KMS-11 (cell line): ENCODE results near the gene CCDC27.

ENCODE experiments used
- H2AFZ ChIP-seq: fragments of 200-600 bp; sonication (generic); 2 replicates; pipeline ENCODE4 v1.6.1; 2016; ENCODE audit warnings: antibody characterized with exemption, mixed run types, low read depth
- H3K27ac ChIP-seq: fragments of 200-600 bp; sonication (generic); 2 replicates; pipeline ENCODE4 v1.6.1; 2016; ENCODE audit warnings: mild to moderate bottlenecking, mixed run types
- H3K27me3 ChIP-seq: fragments of 200-600 bp; sonication (generic); 2 replicates; pipeline ENCODE4 v1.6.1; 2017; ENCODE audit warnings: mild to moderate bottlenecking, low read depth, mixed run types, moderate library complexity; ENCODE audit not compliant: insufficient read depth
- H3K36me3 ChIP-seq: fragments of 200-600 bp; sonication (generic); 2 replicates; pipeline ENCODE4 v1.6.1; 2017; ENCODE audit warnings: mild to moderate bottlenecking, mixed run types; ENCODE audit not compliant: insufficient read depth
- H3K4me1 ChIP-seq: fragments of 200-600 bp; sonication (generic); 2 replicates; pipeline ENCODE4 v1.6.1; 2016; ENCODE audit warnings: mild to moderate bottlenecking, low read depth, mixed run types; ENCODE audit not compliant: poor library complexity, severe bottlenecking
- H3K4me2 ChIP-seq: fragments of 200-600 bp; sonication (generic); 2 replicates; pipeline ENCODE4 v1.7.0; 2016; ENCODE audit warnings: mild to moderate bottlenecking, mixed run types
- H3K4me3 ChIP-seq: fragments of 200-600 bp; sonication (generic); IDR thresholded peaks from 2 replicates; pipeline ENCODE4 v1.6.1; 2017; ENCODE audit warnings: low read depth, low read length, mixed read lengths; ENCODE audit not compliant: insufficient read depth
- H3K79me2 ChIP-seq: fragments of 200-600 bp; sonication (generic); 2 replicates; pipeline ENCODE4 v1.6.1; 2016; ENCODE audit warnings: low read depth, mixed run types; ENCODE audit not compliant: insufficient read depth
- H3K9ac ChIP-seq: fragments of 200-600 bp; sonication (generic); 2 replicates; pipeline ENCODE4 v1.6.1; 2016; ENCODE audit warnings: mild to moderate bottlenecking, mixed run types
- H4K20me1 ChIP-seq: fragments of 200-600 bp; sonication (generic); 2 replicates; pipeline ENCODE4 v1.6.1; 2016; ENCODE audit warnings: mild to moderate bottlenecking, mixed run types; ENCODE audit not compliant: insufficient read depth
- TF ChIP-seq, protein P1 (sequence below): fragments of 200-600 bp; sonication (generic); conservative IDR thresholded peaks from 2 replicates; pipeline ENCODE4 v1.6.1; 2017; ENCODE audit warnings: low read depth, mild to moderate bottlenecking, antibody characterized with exemption, low read length, moderate library complexity, mixed read lengths

The CCDC27 gene

DNA sequence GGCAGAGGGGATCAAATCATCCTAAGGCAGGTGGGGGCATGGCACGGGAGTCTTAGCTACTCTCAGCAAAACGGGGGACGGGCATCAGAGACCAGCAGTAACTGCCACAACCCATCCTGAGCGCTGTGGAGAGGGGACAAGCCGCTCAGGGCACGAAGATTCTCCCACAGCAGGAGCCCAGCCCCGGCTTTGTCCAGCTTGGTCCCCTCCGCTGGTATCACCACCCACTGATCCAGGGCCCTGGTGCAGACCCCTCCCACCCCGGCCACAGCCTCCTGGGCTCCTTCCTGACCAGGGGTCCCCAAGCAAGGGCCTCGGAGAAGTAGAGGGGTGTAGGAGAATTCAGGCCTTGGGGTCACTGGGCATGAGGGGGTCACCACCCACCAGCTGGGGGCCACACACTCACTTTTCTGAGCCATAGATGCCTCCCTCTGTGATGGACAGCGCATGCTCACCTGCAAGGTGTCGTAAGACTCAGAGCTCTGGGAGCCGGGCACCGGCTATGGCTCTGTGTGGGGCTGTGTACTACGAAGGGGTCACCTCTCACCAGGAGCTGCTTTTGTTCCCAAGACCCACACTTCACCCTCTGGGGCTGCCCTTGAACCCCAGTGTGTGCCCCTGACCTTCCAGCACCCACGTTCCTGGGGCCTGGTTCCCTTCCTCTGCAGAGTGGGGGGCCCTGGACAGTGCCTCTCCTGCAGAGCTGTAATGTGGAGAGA is 18.0 kb downstream of the CCDC27 start:
- H2AFZ ChIP-seq: no peak overlapping the region
- H4K20me1 ChIP-seq: no peaks in the 10 kb centered on the region
- peaks cover 59% of the 10 kb centered on the region for H3K27me3 ChIP-seq
- H3K4me2 ChIP-seq: no peak overlapping the region
- no peak overlapping the region for H3K27ac ChIP-seq
- TF ChIP-seq, protein P1, sequence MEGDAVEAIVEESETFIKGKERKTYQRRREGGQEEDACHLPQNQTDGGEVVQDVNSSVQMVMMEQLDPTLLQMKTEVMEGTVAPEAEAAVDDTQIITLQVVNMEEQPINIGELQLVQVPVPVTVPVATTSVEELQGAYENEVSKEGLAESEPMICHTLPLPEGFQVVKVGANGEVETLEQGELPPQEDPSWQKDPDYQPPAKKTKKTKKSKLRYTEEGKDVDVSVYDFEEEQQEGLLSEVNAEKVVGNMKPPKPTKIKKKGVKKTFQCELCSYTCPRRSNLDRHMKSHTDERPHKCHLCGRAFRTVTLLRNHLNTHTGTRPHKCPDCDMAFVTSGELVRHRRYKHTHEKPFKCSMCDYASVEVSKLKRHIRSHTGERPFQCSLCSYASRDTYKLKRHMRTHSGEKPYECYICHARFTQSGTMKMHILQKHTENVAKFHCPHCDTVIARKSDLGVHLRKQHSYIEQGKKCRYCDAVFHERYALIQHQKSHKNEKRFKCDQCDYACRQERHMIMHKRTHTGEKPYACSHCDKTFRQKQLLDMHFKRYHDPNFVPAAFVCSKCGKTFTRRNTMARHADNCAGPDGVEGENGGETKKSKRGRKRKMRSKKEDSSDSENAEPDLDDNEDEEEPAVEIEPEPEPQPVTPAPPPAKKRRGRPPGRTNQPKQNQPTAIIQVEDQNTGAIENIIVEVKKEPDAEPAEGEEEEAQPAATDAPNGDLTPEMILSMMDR: no peak
- no peaks in the 10 kb centered on the region for H3K36me3 ChIP-seq
- no peaks in the 10 kb centered on the region for H3K79me2 ChIP-seq
- no peak overlapping the region for H3K9ac ChIP-seq
- H3K4me1 ChIP-seq: peaks cover 6% of the 10 kb centered on the region
- no peak overlapping the region for H3K4me3 ChIP-seq

DNA sequence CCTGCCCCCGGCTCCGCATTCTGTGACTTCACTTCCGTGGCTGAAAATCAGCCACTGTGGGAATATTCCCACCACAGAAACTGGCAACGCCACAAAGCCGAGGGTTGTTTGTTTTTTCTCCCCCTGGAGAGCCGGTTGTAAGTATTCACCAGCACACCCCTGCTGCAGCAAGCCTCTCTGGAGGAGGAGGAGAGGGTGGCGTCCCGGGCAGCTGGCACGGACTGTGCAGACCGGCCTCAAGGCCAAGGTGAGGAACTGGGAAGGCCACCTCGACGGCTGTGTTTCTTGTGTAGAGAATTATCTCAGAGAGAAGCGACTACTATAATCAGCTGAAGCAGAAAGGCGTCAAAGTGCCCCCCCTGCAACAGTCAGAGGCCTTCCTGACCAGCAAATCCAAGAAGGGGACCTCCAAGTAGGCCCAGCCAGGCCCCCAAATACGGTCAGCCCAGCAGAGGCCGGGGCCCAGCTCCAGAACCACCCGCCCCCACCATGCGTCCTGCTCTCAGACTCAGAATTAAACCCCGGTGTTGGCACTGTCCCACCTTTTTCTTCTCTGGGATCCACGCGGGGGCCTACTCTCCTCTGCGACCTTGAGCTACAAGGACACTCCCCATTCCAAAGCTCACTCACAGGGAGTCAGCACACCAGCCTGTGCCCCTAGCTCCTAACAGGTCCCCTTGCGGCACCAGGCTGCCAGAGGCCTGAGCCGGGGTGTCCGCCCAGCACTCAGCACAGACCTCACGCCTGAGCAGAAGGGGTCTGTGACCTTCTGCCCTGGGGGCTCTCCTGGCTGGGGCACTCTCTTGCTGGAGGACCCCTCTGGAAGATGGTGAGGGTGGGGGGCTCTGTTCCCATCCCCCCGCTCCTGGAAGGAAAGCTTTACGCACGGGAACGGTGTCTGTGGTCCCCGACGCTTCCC is 19.1 kb downstream of the CCDC27 start:
- Histone ChIP-seq H3K27ac (no peak overlapping the region), H2AFZ (peak overlapping the region; percentile 69), H3K4me1 (peaks cover 15% of the 10 kb centered on the region)

DNA sequence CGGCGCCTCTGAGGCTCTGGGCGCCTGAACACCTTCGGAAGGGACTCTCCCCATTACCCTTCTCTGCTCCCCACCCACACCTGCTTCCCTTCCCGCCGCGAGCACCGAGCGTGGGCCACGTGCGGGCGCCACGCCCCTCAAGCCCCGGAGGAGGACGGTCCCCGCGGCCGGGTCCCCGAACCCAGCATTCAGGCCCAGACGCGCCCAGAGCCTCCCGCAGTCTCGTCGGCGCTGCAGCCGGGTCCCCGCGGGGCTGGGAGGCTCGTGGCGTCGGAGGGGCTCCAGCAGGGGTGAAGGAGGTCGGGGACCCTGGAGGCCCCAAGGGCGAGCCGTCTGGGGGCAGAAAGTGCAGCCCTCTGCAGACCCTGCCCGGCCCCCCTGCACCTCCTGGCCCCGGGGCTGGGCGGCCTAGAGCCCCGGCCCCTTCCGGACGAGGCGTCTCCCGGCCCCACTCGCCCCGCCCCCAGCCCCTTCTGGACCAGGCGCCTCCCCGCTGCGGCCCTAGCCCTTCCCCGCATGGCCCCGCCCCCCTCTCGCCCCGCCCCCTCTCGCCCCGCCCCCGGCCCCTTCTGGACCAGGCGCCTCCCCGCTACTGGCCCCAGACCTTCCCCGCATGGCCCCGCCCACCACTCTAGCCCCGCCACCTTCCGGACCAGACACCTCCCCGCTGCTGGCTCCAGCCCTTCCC is 19.9 kb downstream of the CCDC27 start:
- Histone ChIP-seq H3K27me3 (peaks cover 40% of the 10 kb centered on the region), H3K27ac (no peak overlapping the region), H2AFZ (peak overlapping the region; percentile 69), H3K4me1 (peaks cover 15% of the 10 kb centered on the region), H3K36me3 (no peaks in the 10 kb centered on the region), H3K4me3 (peak overlapping the region; percentile 38), H3K79me2 (no peaks in the 10 kb centered on the region), H3K9ac (peak overlapping the region; percentile 25; the same call in 1 of the 2 replicates), H3K4me2 (peak overlapping the region; percentile 71), H4K20me1 (no peaks in the 10 kb centered on the region)
- TF ChIP-seq, protein P1: no peak

More for the DNA sequence above, 19.1 kb downstream of the CCDC27 start:
- H3K9ac ChIP-seq: peak overlapping the region; percentile 25; the same call in 1 of the 2 replicates
- peaks cover 48% of the 10 kb centered on the region for H3K27me3 ChIP-seq
- no peaks in the 10 kb centered on the region for H4K20me1 ChIP-seq
- H3K79me2 ChIP-seq: no peaks in the 10 kb centered on the region
- peak overlapping the region; percentile 14 for H3K4me3 ChIP-seq
- H3K36me3 ChIP-seq: no peaks in the 10 kb centered on the region
- TF ChIP-seq, protein P1: no peak
- peak overlapping the region; percentile 71 for H3K4me2 ChIP-seq
